Skeletal muscle satellite cell (primary cell): ENCODE data around the gene CACNA1S.

ENCODE experiments used
- H3K27me3 ChIP-seq: 2 replicates; pipeline ENCODE4 v1.7.0; 2013; ENCODE audit warnings: low read length; ENCODE audit not compliant: control insufficient read depth, insufficient read depth
- H3K36me3 ChIP-seq: 2 replicates; pipeline ENCODE4 v1.7.0; 2013; ENCODE audit warnings: mild to moderate bottlenecking, control low read depth, low read length; ENCODE audit not compliant: insufficient read depth
- H3K4me1 ChIP-seq: 2 replicates; pipeline ENCODE4 v1.7.0; 2013; ENCODE audit warnings: low read length; ENCODE audit not compliant: control insufficient read depth, insufficient read depth
- H3K4me2 ChIP-seq: 2 replicates; pipeline ENCODE4 v1.7.0; 2013; ENCODE audit warnings: mild to moderate bottlenecking, low read length
- H3K4me3 ChIP-seq: 2 replicates; pipeline ENCODE4 v1.7.0; 2013; ENCODE audit warnings: low read length
- H3K9ac ChIP-seq: 2 replicates; pipeline ENCODE4 v1.7.0; 2013; ENCODE audit warnings: mild to moderate bottlenecking, low read depth, low read length, moderate library complexity
- H3K9me3 ChIP-seq: replicated peaks from 2 replicates; pipeline ENCODE4 v1.7.0; 2013; ENCODE audit warnings: mild to moderate bottlenecking, control low read depth, low read length

The CACNA1S gene

GRCh38 chr1:201022493-201022819 lies 89.8 kb downstream of the CACNA1S start:
- H3K4me3 ChIP-seq: no peak overlapping the region
- H3K4me1 ChIP-seq: no peaks in the 10 kb centered on the region
- H3K36me3 ChIP-seq: no peaks in the 10 kb centered on the region
- no peaks in the 10 kb centered on the region for H3K9me3 ChIP-seq
- no peak overlapping the region for H3K4me2 ChIP-seq
- H3K27me3 ChIP-seq: peaks cover 69% of the 10 kb centered on the region
- H3K9ac ChIP-seq: no peak overlapping the region

GRCh38 chr1:201021630-201022492 lies 90.4 kb downstream of the CACNA1S start:
- Histone ChIP-seq H3K4me1 (no peaks in the 10 kb centered on the region), H3K9ac (no peak overlapping the region), H3K36me3 (no peaks in the 10 kb centered on the region), H3K4me2 (no peak overlapping the region), H3K4me3 (no peak overlapping the region), H3K9me3 (no peaks in the 10 kb centered on the region), H3K27me3 (peaks cover 69% of the 10 kb centered on the region)

GRCh38 chr1:201020721-201021629 lies 91.3 kb downstream of the CACNA1S start:
- no peak overlapping the region for H3K9ac ChIP-seq
- H3K27me3 ChIP-seq: peaks cover 69% of the 10 kb centered on the region
- H3K4me2 ChIP-seq: no peak overlapping the region
- no peak overlapping the region for H3K4me3 ChIP-seq
- H3K4me1 ChIP-seq: no peaks in the 10 kb centered on the region
- no peaks in the 10 kb centered on the region for H3K9me3 ChIP-seq
- no peaks in the 10 kb centered on the region for H3K36me3 ChIP-seq

- Histone ChIP-seq H3K9ac (no peak overlapping the region), H3K9me3 (no peaks in the 10 kb centered on the region), H3K4me2 (no peak overlapping the region), H3K36me3 (no peaks in the 10 kb centered on the region), H3K27me3 (peaks cover 69% of the 10 kb centered on the region), H3K4me3 (no peak overlapping the region), H3K4me1 (no peaks in the 10 kb centered on the region)
Observed at GRCh38 chr1:201020040-201020591, 92.1 kb downstream of the CACNA1S start.

GRCh38 chr1:201019321-201019977 lies 92.8 kb downstream of the CACNA1S start:
- H3K36me3 ChIP-seq: no peaks in the 10 kb centered on the region
- H3K4me3 ChIP-seq: no peak overlapping the region
- H3K9me3 ChIP-seq: no peaks in the 10 kb centered on the region
- no peaks in the 10 kb centered on the region for H3K4me1 ChIP-seq
- H3K9ac ChIP-seq: no peak overlapping the region
- H3K27me3 ChIP-seq: peaks cover 71% of the 10 kb centered on the region
- no peak overlapping the region for H3K4me2 ChIP-seq

- H3K4me1 ChIP-seq: no peaks in the 10 kb centered on the region
Observed at GRCh38 chr1:201017828-201018163, 94.4 kb downstream of the CACNA1S start.

GRCh38 chr1:201016943-201017827 lies 95.0 kb downstream of the CACNA1S start:
- no peak overlapping the region for H3K4me3 ChIP-seq

More at GRCh38 chr1:201017828-201018163, 94.4 kb downstream of the CACNA1S start:
- H3K4me3 ChIP-seq: no peak overlapping the region
- H3K4me2 ChIP-seq: no peak overlapping the region
- peaks cover 79% of the 10 kb centered on the region for H3K27me3 ChIP-seq
- H3K9me3 ChIP-seq: no peaks in the 10 kb centered on the region
- H3K9ac ChIP-seq: no peak overlapping the region
- no peaks in the 10 kb centered on the region for H3K36me3 ChIP-seq

GRCh38 chr1:201016211-201016651 lies 96.0 kb downstream of the CACNA1S start:
- Histone ChIP-seq H3K4me3 (no peak overlapping the region), H3K9ac (no peak overlapping the region)

More at GRCh38 chr1:201016943-201017827, 95.0 kb downstream of the CACNA1S start:
- no peaks in the 10 kb centered on the region for H3K9me3 ChIP-seq
- no peak overlapping the region for H3K4me2 ChIP-seq
- peaks cover 78% of the 10 kb centered on the region for H3K27me3 ChIP-seq
- no peak overlapping the region for H3K9ac ChIP-seq
- no peaks in the 10 kb centered on the region for H3K4me1 ChIP-seq
- H3K36me3 ChIP-seq: no peaks in the 10 kb centered on the region

GRCh38 chr1:201015551-201016091 lies 96.6 kb downstream of the CACNA1S start:
- H3K9ac ChIP-seq: no peak overlapping the region
- H3K4me2 ChIP-seq: no peak overlapping the region
- no peaks in the 10 kb centered on the region for H3K9me3 ChIP-seq
- no peak overlapping the region for H3K4me3 ChIP-seq
- H3K36me3 ChIP-seq: no peaks in the 10 kb centered on the region
- peaks cover 85% of the 10 kb centered on the region for H3K27me3 ChIP-seq
- no peaks in the 10 kb centered on the region for H3K4me1 ChIP-seq

More at GRCh38 chr1:201016211-201016651, 96.0 kb downstream of the CACNA1S start:
- Histone ChIP-seq H3K4me2 (no peak overlapping the region), H3K9me3 (no peaks in the 10 kb centered on the region), H3K4me1 (no peaks in the 10 kb centered on the region), H3K27me3 (peaks cover 82% of the 10 kb centered on the region), H3K36me3 (no peaks in the 10 kb centered on the region)

- peaks cover 84% of the 10 kb centered on the region for H3K27me3 ChIP-seq
- H3K9me3 ChIP-seq: no peaks in the 10 kb centered on the region
Observed at GRCh38 chr1:201014816-201015200, 97.4 kb downstream of the CACNA1S start.

More at GRCh38 chr1:201014816-201015200, 97.4 kb downstream of the CACNA1S start:
- no peak overlapping the region for H3K9ac ChIP-seq
- no peaks in the 10 kb centered on the region for H3K4me1 ChIP-seq
- no peaks in the 10 kb centered on the region for H3K36me3 ChIP-seq
- no peak overlapping the region for H3K4me3 ChIP-seq
- H3K4me2 ChIP-seq: no peak overlapping the region
